HG03066 (cell line): ENCODE results near the gene PGM5.

Experiments used
- ATAC-seq: cut with Tn5 transposase; IDR thresholded peaks from one replicate; pipeline ENCODE4 v1.9.1; 2021; ENCODE audit warnings: low read depth; ENCODE audit not compliant: unreplicated experiment

The PGM5 gene

GRCh38 chr9:68429631-68430030 lies 73.2 kb downstream of the PGM5 start:
- ATAC-seq: no peak

DNA sequence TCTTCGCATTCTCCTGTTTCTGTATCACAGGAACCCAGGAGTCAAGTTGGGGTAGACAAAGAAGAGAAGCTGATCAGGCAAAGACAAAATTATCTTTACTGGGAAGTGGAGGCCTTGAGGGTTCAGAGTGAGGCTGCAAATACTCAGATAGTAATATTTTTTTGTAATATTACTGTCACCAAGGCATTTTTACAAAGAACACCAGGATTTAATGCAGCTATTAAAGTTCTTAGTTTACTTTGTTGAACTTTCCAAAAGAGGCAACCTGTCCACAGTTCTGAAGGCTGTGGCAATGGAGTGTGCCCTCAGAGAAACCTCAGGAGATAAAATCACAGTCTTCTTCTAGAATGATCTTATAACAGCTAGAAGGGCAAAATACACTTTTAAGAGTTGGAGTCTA lies 74.9 kb downstream of the PGM5 start:
- ATAC-seq: no peak

- no peak for ATAC-seq
These were observed 77.2 kb downstream of the PGM5 start for GRCh38 chr9:68433531-68434110.

- ATAC-seq: no peak
These were observed 81.4 kb downstream of the PGM5 start for GRCh38 chr9:68437785-68438184.

- no peak for ATAC-seq
These were observed 87.2 kb downstream of the PGM5 start for GRCh38 chr9:68443624-68444023.

- no peak for ATAC-seq
These were observed 90.4 kb downstream of the PGM5 start for GRCh38 chr9:68446836-68447235.

DNA sequence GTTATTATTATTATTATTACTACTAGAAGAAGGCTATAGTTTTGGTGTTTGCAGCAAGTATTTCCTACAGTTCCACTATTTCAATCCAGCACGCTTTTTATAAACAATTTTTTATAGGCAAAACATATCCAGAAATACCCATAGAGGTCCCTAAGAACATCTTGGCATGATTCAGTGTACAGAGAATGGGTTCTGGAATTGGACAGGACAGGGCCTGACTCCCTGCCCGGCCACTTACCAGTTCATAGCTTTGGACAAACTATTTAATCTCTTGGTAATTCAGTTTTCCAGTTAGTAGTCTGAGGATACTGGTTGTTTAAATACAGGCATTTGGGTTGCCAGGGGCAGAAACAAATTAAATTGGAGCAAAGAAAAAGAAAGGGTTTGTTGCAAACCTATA lies 91.2 kb downstream of the PGM5 start:
- ATAC-seq: no peak

DNA sequence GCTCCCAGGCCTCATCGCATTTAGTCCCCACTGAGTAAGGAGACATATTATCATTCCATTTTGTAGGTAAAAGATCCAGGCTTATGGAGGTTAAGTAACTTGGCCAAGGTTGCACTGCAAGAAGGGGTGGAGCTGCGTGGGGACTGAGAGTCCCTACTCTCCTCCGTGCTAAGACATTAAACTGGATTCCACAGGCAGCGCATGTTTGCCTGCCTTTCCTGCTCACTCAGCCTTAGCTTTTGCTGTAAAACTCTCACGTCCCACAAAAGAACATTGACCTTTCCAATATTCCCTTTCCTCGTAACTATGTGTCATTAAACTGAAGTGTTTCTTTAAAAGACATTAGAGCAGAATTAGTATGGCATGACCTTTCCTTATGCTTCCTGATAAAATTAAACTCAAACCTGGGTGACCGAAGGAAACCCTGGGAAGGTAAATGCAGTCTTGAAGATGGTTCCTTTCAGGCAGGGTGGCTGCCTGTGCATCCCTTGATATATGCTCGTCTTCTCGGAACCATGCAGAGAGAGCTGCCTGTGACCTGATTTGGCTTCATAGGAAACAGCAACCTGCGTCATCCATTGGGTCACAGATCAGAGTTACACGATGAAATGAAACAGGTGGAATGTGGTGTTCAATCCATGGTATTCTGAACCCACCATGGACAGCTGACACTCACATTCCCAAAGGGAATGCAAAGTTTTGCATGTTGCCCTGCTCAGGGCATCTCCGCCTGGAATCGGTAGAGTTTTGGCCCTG lies 98.3 kb downstream of the PGM5 start:
- no peak for ATAC-seq

DNA sequence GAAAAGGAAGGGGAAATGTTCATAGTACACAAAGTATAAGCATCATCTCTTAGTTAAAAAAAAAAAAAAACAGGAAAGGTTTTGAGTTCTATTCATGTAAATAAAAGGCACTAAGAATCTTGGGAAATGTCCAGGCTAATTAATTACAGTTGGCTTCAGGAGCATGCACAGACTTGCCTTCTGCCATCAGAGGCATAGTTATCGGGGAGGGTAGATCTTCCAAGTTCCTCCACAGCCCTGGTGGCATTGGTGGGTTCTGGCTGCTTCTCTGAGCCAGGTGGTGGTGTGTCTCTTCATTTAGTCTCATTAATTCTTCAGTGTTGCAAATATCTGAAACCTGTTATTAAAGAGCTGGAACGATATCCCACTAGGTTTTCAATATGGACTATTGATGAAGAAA lies 99.0 kb downstream of the PGM5 start:
- no peak for ATAC-seq

- no peak for ATAC-seq
These were observed 101.4 kb downstream of the PGM5 start for GRCh38 chr9:68457803-68458202.

DNA sequence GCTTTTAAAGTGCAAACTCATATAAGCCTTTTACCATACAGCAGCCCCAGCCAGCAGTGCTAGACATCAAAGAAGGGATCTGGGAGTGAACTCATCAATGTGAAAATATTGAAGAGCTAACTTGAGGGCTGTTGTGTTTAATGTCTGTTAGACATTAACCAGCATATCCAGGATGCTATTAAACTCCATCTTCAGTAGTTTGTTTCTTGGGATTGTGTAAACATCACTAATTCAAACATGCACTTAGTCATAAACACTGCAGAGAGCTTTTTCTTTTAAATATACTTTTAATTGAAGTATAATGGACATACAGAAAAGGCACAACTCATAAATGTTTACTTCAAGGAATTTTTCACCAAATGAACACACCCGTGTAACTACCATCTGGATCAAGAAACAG lies 102.5 kb downstream of the PGM5 start:
- no peak for ATAC-seq

GRCh38 chr9:68462105-68462775 lies 105.8 kb downstream of the PGM5 start:
- ATAC-seq: no peak

- no peak for ATAC-seq
These were observed 113.7 kb downstream of the PGM5 start for GRCh38 chr9:68470067-68470466.

GRCh38 chr9:68470634-68471033 lies 114.2 kb downstream of the PGM5 start:
- ATAC-seq: no peak

- ATAC-seq: no peak
These were observed 115.7 kb downstream of the PGM5 start for GRCh38 chr9:68472119-68472518.

- no peak for ATAC-seq
These were observed 117.4 kb downstream of the PGM5 start for GRCh38 chr9:68473790-68474189.

GRCh38 chr9:68476422-68476821 lies 120.0 kb downstream of the PGM5 start:
- ATAC-seq: no peak

GRCh38 chr9:68476847-68477246 lies 120.4 kb downstream of the PGM5 start:
- ATAC-seq: no peak

GRCh38 chr9:68480807-68481206 lies 124.4 kb downstream of the PGM5 start:
- no peak for ATAC-seq

- ATAC-seq: no peak
These were observed 126.1 kb downstream of the PGM5 start for GRCh38 chr9:68482548-68482947.

DNA sequence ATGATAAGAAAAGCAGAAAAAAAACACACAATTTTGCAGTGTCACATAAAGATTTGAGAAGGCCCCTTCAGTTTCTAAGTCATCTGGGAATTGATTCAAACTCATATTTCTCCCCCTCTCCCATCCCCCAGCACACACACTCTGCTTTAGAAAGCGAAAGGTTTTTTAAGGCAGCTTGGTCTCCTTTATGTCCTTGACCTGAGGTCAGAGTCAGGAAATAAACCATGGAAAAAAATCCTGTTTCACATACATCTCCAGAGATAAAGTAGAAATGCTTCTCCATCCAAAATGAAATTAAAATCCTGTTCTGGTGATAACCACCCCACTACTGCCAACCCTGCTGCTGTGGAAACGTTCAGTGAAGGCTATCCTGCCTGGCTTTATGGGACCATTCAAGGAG lies 131.7 kb downstream of the PGM5 start:
- ATAC-seq: no peak

DNA sequence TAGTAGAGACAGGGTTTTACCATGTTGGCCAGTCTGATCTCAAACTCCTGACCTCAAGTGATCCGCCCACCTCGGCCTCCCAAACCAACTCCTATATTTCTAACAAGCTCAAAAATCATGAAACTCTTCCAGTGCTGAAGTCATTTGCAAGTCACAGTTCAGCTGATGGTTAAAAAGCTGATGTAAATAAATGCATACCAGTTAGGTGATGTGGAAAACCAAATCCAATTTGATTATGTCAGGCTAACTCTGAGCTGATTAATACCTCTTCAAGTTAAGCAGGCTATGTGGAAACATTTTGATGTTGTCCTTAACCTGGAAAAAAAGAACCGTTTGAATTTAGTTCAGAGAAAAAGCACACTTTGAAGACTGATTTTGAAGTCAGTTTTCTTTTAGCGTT lies 133.2 kb downstream of the PGM5 start:
- no peak for ATAC-seq
